ENCODE results near the gene LRMDA. TPM values are rescaled to one million over a fixed set of nuclear protein-coding genes. Genes with fewer than 3 reads are reported as not detected.

The LRMDA gene
- total and polyA plus RNA-seq, 2 of the 13 experiments (the other 11 are each of a cell fraction or from before 2014, with no cell fraction given) = 13.4 to 22.0 TPM

DNA sequence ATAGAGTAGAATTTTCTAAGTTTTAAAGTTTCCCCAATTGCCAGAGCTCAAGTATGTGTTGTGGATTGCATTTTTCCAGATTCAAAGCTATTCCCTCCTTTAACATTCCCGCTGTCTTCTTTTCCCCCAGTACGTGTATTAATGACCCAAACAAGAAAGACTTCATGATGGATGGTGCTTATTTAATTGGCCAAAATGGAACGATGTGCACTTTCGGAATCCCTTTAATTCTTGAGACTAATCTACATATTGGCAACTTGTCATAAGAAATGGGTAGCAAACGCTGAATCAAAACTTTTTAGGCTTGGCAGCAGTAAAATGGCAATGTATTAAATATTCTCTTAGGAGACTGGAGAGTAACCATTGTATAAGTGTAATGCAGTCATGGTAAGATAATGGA lies 753.2 kb downstream of the LRMDA start (continued):
- TF ChIP-seq ZNF792 (CRISPR knock-in tag; IDR thresholded peaks at IDR 0.05) = no peak

DNA sequence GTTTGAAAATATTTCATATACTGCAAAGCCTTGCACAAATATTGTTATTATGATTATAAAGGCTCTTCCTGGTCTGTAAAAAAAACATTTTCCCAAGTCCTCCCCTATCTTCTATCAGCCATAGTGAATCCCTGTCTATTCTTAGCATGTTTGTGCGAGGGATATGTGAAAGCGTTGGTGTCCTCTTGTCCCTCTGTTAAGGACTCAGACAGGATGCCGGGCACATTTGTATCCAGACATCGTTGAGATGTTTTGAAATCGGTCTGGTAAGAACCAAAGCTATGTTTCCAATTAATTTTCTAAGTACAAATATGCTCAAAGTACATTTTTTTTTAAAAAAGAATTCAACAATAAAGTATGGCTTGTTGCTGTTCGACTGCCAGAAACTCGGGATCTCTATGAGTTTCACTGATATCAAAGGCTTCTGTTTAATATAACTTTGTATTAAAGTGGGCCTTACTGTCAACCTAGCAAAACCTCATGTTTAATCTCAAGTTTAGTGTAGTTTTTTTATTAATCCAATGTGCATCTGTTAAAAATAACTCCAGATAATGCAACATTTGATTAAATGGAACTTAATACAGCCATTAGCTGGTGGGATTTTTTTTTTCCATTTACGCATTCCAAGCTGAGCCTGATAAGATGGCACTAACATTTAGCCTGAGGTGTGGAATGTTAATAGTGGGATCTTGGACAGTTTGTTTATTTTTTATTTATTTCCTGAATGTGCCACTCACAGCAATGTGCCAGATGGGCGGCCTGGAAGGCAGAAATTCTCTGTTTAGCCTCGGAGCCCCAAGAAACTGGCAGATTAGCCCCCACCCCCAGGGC lies 754.3 kb downstream of the LRMDA start:
- H3K36me3 ChIP-seq (replicated peaks in 1 of 2; ENCODE audit: control insufficient read depth in 1 of 2, insufficient read depth in 2 of 2, low read length in 2 of 2) = no peaks in the 10 kb centered on the region
- ChIA-PET CTCF (ENCODE audit: low intra/inter-chr PET ratio, low total read pairs) (no interaction called here), POLR2A (no interaction called here)
- no peak overlapping the region for H3K4me2 ChIP-seq (ENCODE audit: low read depth, low read length)
- intact Hi-C loops (cut with micrococcal nuclease; ENCODE audit: unreplicated experiment) = no loop called here
- DNase-seq (ENCODE audit: low spot score) (no peak), FAIRE-seq (no peak), ATAC-seq (no peak)
- BruUV-seq (replicated peaks) = no TSS peak
- no peaks in the 10 kb centered on the region for H3K79me2 ChIP-seq (ENCODE audit: insufficient read depth, low read length)
- no peaks in the 10 kb centered on the region for H3K27me3 ChIP-seq (ENCODE audit: control insufficient read depth in 1 of 2, insufficient read depth in 2 of 2, low read length in 2 of 2)
- no peak overlapping the region for H3K9ac ChIP-seq (ENCODE audit: insufficient read depth, low read depth, low read length)
- no peaks in the 10 kb centered on the region for H3K9me3 ChIP-seq (ENCODE audit: low read length)
- WGBS (ENCODE audit: low lambda C conversion rate) = 94% methylated on average over 10 of the region's 10 CpGs
- H3K4me3 ChIP-seq (replicated peaks in 1 of 3; ENCODE audit: insufficient read depth in 1 of 3, low read depth in 2 of 3, low read length in 3 of 3) = no peak overlapping the region
- no peak overlapping the region for H2AFZ ChIP-seq (ENCODE audit: low read length)
- H4K20me1 ChIP-seq (ENCODE audit: insufficient read depth, low read length) = no peaks in the 10 kb centered on the region
- no peak overlapping the region for H3K27ac ChIP-seq (ENCODE audit: extremely low read length, insufficient read depth, low read length)
- no peaks in the 10 kb centered on the region for H3K4me1 ChIP-seq (ENCODE audit: insufficient read depth, low read length)
- no peak for TF ChIP-seq WIZ (CRISPR knock-in tag; IDR thresholded peaks at IDR 0.05)
- no peak for TF ChIP-seq ZNF749 (CRISPR knock-in tag; IDR thresholded peaks at IDR 0.05; ENCODE audit: borderline replicate concordance)
- in situ Hi-C loops (cut with HindIII; ENCODE audit: extremely low pct_ligation_motif_present, low pct_unique_long_range_greater_than_20kb) = no loop called here

DNA sequence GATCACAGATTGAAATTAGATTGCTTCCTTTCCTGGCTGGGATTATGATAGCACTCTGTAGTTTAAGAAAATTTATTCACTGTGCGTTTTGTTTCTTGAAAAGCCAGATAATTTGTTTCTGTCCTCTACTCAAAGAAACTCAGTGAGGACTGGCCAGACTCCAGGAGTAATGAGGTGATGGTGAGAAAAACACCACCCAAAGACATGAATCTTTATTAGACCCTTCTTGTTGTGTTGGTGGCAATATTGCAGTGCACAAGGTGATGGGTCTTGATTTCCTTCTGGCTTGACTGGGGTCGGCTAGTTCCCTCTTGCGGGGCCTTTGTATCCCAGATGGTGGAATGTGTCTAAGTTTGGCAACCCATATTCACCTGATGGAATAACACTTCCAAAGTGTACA lies 756.8 kb downstream of the LRMDA start:
- H3K4me2 ChIP-seq (ENCODE audit: low read depth, low read length) = no peak overlapping the region
- no peak overlapping the region for H3K9ac ChIP-seq (ENCODE audit: insufficient read depth, low read depth, low read length)
- H3K4me3 ChIP-seq (replicated peaks in 1 of 3; ENCODE audit: insufficient read depth in 1 of 3, low read depth in 2 of 3, low read length in 3 of 3) = no peak overlapping the region
- no peaks in the 10 kb centered on the region for H3K36me3 ChIP-seq (replicated peaks in 1 of 2; ENCODE audit: control insufficient read depth in 1 of 2, insufficient read depth in 2 of 2, low read length in 2 of 2)
- H3K79me2 ChIP-seq (ENCODE audit: insufficient read depth, low read length) = no peaks in the 10 kb centered on the region
- ATAC-seq (no peak), FAIRE-seq (no peak), DNase-seq (ENCODE audit: low spot score) (no peak)
- H2AFZ ChIP-seq (ENCODE audit: low read length) = no peak overlapping the region
- H3K27me3 ChIP-seq (ENCODE audit: control insufficient read depth in 1 of 2, insufficient read depth in 2 of 2, low read length in 2 of 2) = no peaks in the 10 kb centered on the region
- TF ChIP-seq ZFX (CRISPR knock-in tag; IDR thresholded peaks at IDR 0.05; ENCODE audit: low read depth) (no peak), ZNF749 (CRISPR knock-in tag; IDR thresholded peaks at IDR 0.05; ENCODE audit: borderline replicate concordance) (no peak)
- H3K9me3 ChIP-seq (ENCODE audit: low read length) = no peaks in the 10 kb centered on the region
- CTCF ChIA-PET (ENCODE audit: low intra/inter-chr PET ratio, low total read pairs) = no interaction called here
- POLR2A ChIA-PET = no interaction called here
- in situ Hi-C loops (cut with HindIII; ENCODE audit: extremely low pct_ligation_motif_present, low pct_unique_long_range_greater_than_20kb) = no loop called here
- H3K4me1 ChIP-seq (ENCODE audit: insufficient read depth, low read length) = no peaks in the 10 kb centered on the region
- 93% methylated on average over 3 of the region's 3 CpGs for WGBS (ENCODE audit: low lambda C conversion rate)
- no peak overlapping the region for H3K27ac ChIP-seq (ENCODE audit: extremely low read length, insufficient read depth, low read length)
- intact Hi-C loops (cut with micrococcal nuclease; ENCODE audit: unreplicated experiment) = no loop called here
- no TSS peak for BruUV-seq (replicated peaks)
- no peaks in the 10 kb centered on the region for H4K20me1 ChIP-seq (ENCODE audit: insufficient read depth, low read length)

Data from HepG2 (cell line).